ENCODE results near the gene RETN.

The RETN gene

DNA sequence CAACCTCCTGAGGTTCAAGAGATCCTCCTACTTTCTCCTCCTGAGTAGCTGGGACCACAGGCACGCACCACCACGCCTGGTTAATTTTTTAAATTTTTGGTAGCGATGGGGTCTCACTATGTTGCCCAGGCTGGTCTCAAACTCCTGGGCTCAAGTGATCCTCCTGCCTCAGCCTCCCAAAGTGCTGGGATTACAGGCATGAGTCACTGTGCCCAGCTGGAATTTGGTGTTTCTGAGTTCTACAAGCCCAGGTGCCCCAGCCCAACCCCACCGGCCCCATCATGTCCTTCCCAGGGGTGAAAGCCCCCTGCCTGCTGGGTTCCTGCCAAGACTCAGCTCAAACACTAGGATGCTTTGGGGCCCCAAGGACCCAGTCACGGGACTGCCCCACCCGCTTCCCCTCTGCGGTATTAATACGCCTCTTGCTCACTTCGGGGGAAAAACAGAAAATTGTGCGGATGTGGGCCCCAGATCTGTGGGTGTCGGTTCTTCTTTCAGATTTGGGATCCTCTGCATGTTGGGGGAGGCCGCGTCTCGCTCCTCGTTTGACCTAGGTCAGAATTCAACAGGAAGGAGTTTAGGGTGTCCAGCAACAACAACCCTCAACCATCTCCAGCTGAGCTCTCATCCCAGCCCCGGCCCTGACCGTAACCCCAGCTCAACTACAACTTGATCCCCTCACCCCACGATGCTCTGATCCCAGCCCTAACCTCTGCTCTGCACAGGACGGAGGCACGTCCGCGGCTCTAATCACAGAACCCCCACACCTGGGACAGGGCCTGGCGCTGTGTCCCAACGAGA lies 36.7 kb downstream of the RETN start:
- peak; percentile 44 to 61 for DNase-seq (ENCODE audit: low read depth in 1 of 2, low spot score in 1 of 2)

DNA sequence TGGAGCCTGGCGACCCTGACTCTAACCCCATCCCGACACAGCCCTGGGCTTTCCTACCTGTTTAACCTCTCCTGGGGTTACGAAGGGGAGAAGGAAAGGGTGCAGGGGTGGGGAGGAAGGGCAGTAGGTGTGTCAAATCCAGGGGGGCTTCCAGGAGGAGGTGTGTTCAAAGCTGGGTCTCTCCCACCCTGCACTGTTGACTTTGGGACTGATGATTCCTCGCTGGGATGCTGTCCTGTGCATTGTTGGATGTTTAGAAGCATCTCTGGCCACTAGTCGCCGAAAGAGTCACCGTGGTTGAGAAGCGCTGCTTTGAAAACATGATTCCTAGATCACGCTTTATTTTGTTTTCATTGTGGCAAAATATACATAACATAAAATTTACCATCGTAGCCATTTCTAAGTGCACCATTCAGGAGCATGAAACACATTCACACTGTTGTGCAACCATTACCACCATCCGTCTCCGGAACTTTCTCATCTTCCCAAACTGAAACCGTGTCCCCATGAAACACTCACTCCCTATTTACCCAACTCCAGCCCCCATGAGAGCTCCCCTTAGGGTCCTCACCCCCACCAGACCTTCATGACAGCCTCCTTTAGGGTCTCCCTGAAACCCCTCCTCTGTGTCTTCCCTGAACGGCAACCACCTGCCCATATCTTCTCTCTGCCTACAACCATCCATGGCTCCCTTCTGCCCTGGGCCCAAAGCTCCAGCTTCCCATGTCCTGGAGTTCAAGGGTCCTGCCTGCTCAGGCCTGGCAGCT lies 37.5 kb downstream of the RETN start:
- DNase-seq (ENCODE audit: low read depth in 1 of 2, low spot score in 1 of 2), result no peak

DNA sequence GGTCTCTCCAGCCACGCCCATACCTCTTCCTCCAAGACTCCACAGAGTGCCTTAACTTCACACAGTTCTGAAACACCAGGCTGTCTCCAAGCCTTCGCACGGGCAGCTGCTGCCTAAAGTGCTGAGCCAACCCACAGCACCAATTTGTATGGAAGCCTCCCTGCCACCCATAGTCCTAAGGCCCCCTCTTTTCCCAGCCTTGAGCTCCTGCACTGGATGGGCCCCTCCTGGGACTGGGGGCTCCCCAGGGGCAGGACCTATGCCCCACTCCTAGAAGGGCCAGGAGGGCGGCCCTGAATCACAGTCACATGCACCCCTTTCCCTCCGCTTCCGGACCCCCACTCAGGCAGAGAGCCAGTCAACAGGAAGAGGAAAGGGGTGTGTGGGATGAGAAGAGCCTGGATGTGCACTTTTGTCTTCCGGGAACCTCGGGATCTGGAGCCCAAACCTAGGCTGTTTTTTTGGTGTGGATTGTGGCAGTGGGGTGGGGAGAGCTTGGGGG lies 38.2 kb downstream of the RETN start:
- no peak for DNase-seq (ENCODE audit: low read depth in 1 of 2, low spot score in 1 of 2)

DNA sequence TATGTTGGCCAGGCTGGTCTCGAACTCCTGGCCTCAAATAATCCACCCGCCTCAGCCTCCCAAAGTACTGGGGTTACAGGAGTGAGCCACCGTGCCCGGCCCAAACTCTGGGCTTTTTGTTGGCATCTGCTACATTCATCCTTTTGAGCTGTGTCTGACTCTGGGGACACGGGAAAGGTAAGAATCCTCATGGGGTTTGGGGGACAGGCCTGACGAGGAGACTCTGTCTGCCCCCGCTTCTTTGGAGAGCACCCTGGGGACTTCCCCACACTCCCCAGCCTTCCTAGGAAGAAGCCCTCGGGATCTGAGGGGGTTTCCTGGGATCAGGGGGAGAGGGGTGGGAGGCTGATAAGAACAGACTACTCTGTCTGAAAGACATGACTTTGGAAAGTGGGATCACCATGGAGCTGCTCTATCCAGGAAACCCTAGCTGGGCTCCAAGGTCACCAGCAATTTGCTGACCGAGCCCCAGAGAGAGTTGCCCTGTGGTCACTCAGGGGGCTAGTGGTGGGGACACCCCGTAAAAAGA lies 41.1 kb downstream of the RETN start:
- DNase-seq (ENCODE audit: low read depth in 1 of 2, low spot score in 1 of 2), result no peak

DNA sequence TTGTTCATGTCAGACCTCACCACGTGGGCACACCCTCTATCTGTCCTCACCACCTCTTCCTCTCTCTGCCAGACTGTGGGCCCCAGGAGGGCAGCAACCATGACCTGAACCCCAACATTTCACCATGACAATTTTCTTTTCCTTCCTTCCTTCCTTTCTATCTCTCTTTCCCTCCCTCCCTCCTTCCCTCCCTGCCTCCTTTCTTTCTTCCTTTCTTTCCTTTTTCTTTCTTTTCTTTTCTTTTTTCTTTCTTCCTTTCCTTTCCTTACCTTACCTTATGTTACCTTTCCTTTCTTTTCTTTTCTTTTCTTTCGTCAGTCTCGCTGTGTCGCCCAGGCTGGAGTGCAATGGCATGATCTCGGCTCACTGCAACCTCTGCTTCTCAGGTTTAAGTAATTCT lies 41.8 kb downstream of the RETN start:
- DNase-seq (ENCODE audit: low read depth in 1 of 2, low spot score in 1 of 2), result no peak

DNA sequence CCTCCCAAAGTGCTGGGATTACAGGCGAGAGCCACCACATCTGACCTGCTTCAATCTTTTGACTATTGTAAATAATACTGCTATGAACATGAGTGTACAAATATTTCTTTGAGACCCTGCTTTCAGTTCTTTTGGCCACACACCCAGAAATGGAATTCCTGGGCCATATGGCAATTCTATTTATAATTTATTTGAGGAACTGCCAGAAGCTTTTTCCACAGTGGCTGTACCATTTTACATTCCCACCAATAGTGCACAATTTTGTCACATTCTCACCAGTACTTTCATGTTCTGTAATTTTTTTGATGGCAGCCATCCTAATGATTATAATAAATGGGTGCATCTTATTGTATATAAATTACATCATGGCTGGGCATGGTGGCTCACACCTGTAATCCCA lies 46.8 kb downstream of the RETN start:
- no peak for DNase-seq (ENCODE audit: low read depth in 1 of 2, low spot score in 1 of 2)

DNA sequence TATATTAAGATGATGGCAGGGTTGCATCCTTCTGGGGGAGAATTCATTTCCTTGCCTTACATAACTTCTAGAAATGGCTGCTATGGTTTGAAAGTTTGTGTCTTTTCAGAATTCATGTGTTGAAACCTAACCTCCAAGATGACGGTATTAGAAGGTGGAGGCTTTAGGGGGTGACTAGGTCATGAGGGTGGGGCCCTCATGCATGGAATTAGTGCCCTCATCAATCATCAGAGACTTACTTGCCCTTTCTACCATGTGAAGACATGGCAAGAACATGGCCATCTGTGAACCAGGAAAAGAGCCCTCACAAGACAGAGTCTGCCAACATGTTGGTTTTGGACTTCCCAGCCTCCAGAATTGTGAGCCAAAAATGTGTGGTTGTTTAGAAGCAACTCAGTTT lies 47.9 kb downstream of the RETN start:
- no peak for DNase-seq (ENCODE audit: low read depth in 1 of 2, low spot score in 1 of 2)

DNA sequence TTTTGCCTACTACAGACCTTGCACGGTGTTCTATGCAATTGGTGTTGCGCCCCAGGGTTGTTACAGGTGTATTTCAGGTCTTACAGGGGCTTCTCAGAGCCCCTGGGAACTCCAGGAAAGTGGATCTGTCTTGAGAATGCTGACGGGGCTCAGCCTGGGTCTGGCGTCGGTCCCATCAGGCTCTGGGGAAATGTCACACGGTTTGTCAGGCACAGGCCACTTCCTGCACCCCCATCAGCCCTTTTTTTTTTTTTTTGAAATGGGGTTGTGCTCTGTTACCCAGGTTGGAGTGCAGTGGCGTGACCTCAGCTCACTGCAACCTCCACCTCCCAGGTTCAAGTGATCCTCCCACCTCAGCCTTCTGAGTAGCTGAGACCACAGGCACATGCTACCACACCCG lies 49.8 kb downstream of the RETN start:
- DNase-seq (ENCODE audit: low read depth in 1 of 2, low spot score in 1 of 2), result no peak

Measured in stimulated activated CD4-positive, alpha-beta T cell treated with anti-CD3 and anti-CD28 coated beads, Interleukin-15, amount 100 ng/mL, for 1 hour (primary cell).